Measurements from ENCODE around the gene RNF34. TPM values are rescaled to one million over a fixed set of nuclear protein-coding genes. Genes with fewer than 3 reads are reported as not detected.

RNF34 gene
- total RNA-seq, 1 experiment from 2014 or later: 54.1 TPM

GRCh38 chr12:121443193-121443870 is 43.4 kb downstream of the RNF34 start:
- Histone ChIP-seq H3K9me3 (no peaks in the 10 kb centered on the region), H3K27me3 (replicated peaks; ENCODE audit: control insufficient read depth, insufficient read depth, low read length) (no peaks in the 10 kb centered on the region), H3K4me1 (no peaks in the 10 kb centered on the region), H3K4me3 (ENCODE audit: low read depth, low read length) (no peak overlapping the region), H3K36me3 (ENCODE audit: control insufficient read depth, insufficient read depth, low read length) (peaks cover 2% of the 10 kb centered on the region)
- Mint-ChIP-seq H3K4me3 (ENCODE audit: unreplicated experiment) (no peak overlapping the region), H3K4me1 (ENCODE audit: low read depth, unreplicated experiment) (no peaks in the 10 kb centered on the region), H3K9me3 (ENCODE audit: unreplicated experiment) (no peaks in the 10 kb centered on the region), H3K27me3 (ENCODE audit: insufficient read depth, unreplicated experiment) (no peaks in the 10 kb centered on the region), H3K27ac (ENCODE audit: unreplicated experiment) (no peak overlapping the region), H3K36me3 (ENCODE audit: insufficient read depth, unreplicated experiment) (peaks cover 46% of the 10 kb centered on the region)
- DNase-seq: peak; percentile 79 to 88
- ChIA-PET CTCF (interaction anchor here (0.6 to 1.5 kb wide), 10 partner anchors 10 to 1400 kb away, joined by 3 to 9 read pairs (median 4); no protein-coding TSS in a partner anchor), POLR2A (interaction anchor here (1.0 kb wide), 1 partner anchor 42 kb away, joined by 3 read pairs; no protein-coding TSS in a partner anchor)
- intact Hi-C loops (cut with micrococcal nuclease; ENCODE audit: unreplicated experiment): loop anchor here (1.0 kb wide), 1 partner anchor 109 kb away; no protein-coding TSS in a partner anchor
- peak; percentile 78 to 93 for TF ChIP-seq CTCF (IDR thresholded peaks at IDR 0.05; ENCODE audit: insufficient read depth in 1 of 2, low read depth in 1 of 2, low read length in 1 of 2, severe bottlenecking in 1 of 2, unreplicated experiment in 1 of 2)
- BruUV-seq (replicated peaks): no TSS peak

GRCh38 chr12:121443911-121444841 is 44.3 kb downstream of the RNF34 start:
- Histone ChIP-seq H3K27me3 (replicated peaks; ENCODE audit: control insufficient read depth, insufficient read depth, low read length) (no peaks in the 10 kb centered on the region), H3K4me1 (no peaks in the 10 kb centered on the region), H3K4me3 (ENCODE audit: low read depth, low read length) (no peak overlapping the region), H3K36me3 (ENCODE audit: control insufficient read depth, insufficient read depth, low read length) (no peaks in the 10 kb centered on the region; the same call in 1 of the 2 replicates), H3K9me3 (no peaks in the 10 kb centered on the region)
- Mint-ChIP-seq H3K27ac (ENCODE audit: unreplicated experiment) (no peak overlapping the region), H3K4me1 (ENCODE audit: low read depth, unreplicated experiment) (no peaks in the 10 kb centered on the region), H3K27me3 (ENCODE audit: insufficient read depth, unreplicated experiment) (no peaks in the 10 kb centered on the region), H3K9me3 (ENCODE audit: unreplicated experiment) (no peaks in the 10 kb centered on the region), H3K36me3 (ENCODE audit: insufficient read depth, unreplicated experiment) (peaks cover 38% of the 10 kb centered on the region), H3K4me3 (ENCODE audit: unreplicated experiment) (no peak overlapping the region)
- intact Hi-C loops (cut with micrococcal nuclease; ENCODE audit: unreplicated experiment): loop anchor here (1.0 kb wide), 1 partner anchor 110 kb away; no protein-coding TSS in a partner anchor
- CTCF ChIA-PET: interaction anchor here (0.6 to 1.5 kb wide), 2 partner anchors 11 to 20 kb away, joined by 3 to 9 read pairs; no protein-coding TSS in a partner anchor
- no peak for DNase-seq
- no TSS peak for BruUV-seq (replicated peaks)
- POLR2A ChIA-PET: interaction anchor here (1.0 kb wide), 1 partner anchor 43 kb away, joined by 3 read pairs; no protein-coding TSS in a partner anchor
- no peak for TF ChIP-seq CTCF (IDR thresholded peaks at IDR 0.05; ENCODE audit: insufficient read depth in 1 of 2, low read depth in 1 of 2, low read length in 1 of 2, severe bottlenecking in 1 of 2, unreplicated experiment in 1 of 2)

- Histone ChIP-seq H3K4me3 (ENCODE audit: low read depth, low read length) (no peak overlapping the region), H3K27me3 (replicated peaks; ENCODE audit: control insufficient read depth, insufficient read depth, low read length) (no peaks in the 10 kb centered on the region), H3K36me3 (ENCODE audit: control insufficient read depth, insufficient read depth, low read length) (no peaks in the 10 kb centered on the region; the same call in 1 of the 2 replicates), H3K9me3 (no peaks in the 10 kb centered on the region), H3K4me1 (no peaks in the 10 kb centered on the region)
- no peak overlapping the region for H3K27ac Mint-ChIP-seq (ENCODE audit: unreplicated experiment)
- CTCF ChIA-PET: no interaction called here
- BruUV-seq (replicated peaks): no TSS peak
- no peaks in the 10 kb centered on the region for H3K4me1 Mint-ChIP-seq (ENCODE audit: low read depth, unreplicated experiment)
- no peak for TF ChIP-seq CTCF (IDR thresholded peaks at IDR 0.05; ENCODE audit: insufficient read depth in 1 of 2, low read depth in 1 of 2, low read length in 1 of 2, severe bottlenecking in 1 of 2, unreplicated experiment in 1 of 2)
- no peak overlapping the region for H3K4me3 Mint-ChIP-seq (ENCODE audit: unreplicated experiment)
- no peak for DNase-seq
- no peaks in the 10 kb centered on the region for H3K9me3 Mint-ChIP-seq (ENCODE audit: unreplicated experiment)
- POLR2A ChIA-PET: no interaction called here
- H3K27me3 Mint-ChIP-seq (ENCODE audit: insufficient read depth, unreplicated experiment): no peaks in the 10 kb centered on the region
- peaks cover 37% of the 10 kb centered on the region for H3K36me3 Mint-ChIP-seq (ENCODE audit: insufficient read depth, unreplicated experiment)
- intact Hi-C loops (cut with micrococcal nuclease; ENCODE audit: unreplicated experiment): no loop called here
Observed at GRCh38 chr12:121444842-121445202, 44.9 kb downstream of the RNF34 start.
